ENCODE data around the gene NAALADL2. TPM values are rescaled to one million over a fixed set of nuclear protein-coding genes. Genes with fewer than 3 reads are reported as not detected.

NAALADL2 gene
- total RNA-seq, 4 donors from 2014 or later = 3.8 to 20.3 (median 8.6) TPM

GRCh38 chr3:174936590-174936989, 77.5 kb downstream of the NAALADL2 start:
- Histone ChIP-seq H3K36me3 (no peaks in the 10 kb centered on the region), H3K9me3 (peaks cover 0 to 4% (median 0%) of the 10 kb centered on the region in 4 donors), H3K4me1 (no peaks in the 10 kb centered on the region), H3K4me3 (no peak overlapping the region), H3K27me3 (no peaks in the 10 kb centered on the region), H3K27ac (replicated peaks in 1 of 4) (no peak overlapping the region)
- TF ChIP-seq POLR2A (IDR thresholded peaks at IDR 0.05; ENCODE audit: low read depth) (no peak), EP300 (IDR thresholded peaks at IDR 0.05) (no peak), CTCF (IDR thresholded peaks at IDR 0.05) (no peak), POLR2AphosphoS5 (IDR thresholded peaks at IDR 0.05) (no peak)
- WGBS = 90% methylated on average over 4 of the region's 4 CpGs
- no peak for DNase-seq (ENCODE audit: extremely low spot score)
- intact Hi-C loops (cut with DNase I) = no loop called here

- Histone ChIP-seq H3K27me3 (no peaks in the 10 kb centered on the region), H3K27ac (replicated peaks in 1 of 4) (no peak overlapping the region), H3K4me1 (no peaks in the 10 kb centered on the region), H3K4me3 (no peak overlapping the region), H3K9me3 (peaks cover 0 to 10% (median 0%) of the 10 kb centered on the region in 4 donors), H3K36me3 (no peaks in the 10 kb centered on the region)
- no peak for DNase-seq (ENCODE audit: extremely low spot score)
- no peak for TF ChIP-seq POLR2AphosphoS5 (IDR thresholded peaks at IDR 0.05)
- no peak for TF ChIP-seq CTCF (IDR thresholded peaks at IDR 0.05)
- no peak for TF ChIP-seq EP300 (IDR thresholded peaks at IDR 0.05)
- no peak for TF ChIP-seq POLR2A (IDR thresholded peaks at IDR 0.05; ENCODE audit: low read depth)
- intact Hi-C loops (cut with DNase I) = no loop called here
Measured at GRCh38 chr3:174937478-174937877, 78.3 kb downstream of the NAALADL2 start.

- intact Hi-C loops (cut with DNase I) = no loop called here
- Histone ChIP-seq H3K36me3 (no peaks in the 10 kb centered on the region), H3K27ac (replicated peaks in 1 of 4) (no peak overlapping the region), H3K27me3 (no peaks in the 10 kb centered on the region), H3K9me3 (peaks cover 0 to 12% (median 0%) of the 10 kb centered on the region in 4 donors), H3K4me1 (no peaks in the 10 kb centered on the region), H3K4me3 (no peak overlapping the region)
- whole genome bisulfite sequencing = 91% methylated on average over 4 of the region's 4 CpGs
- no peak for DNase-seq (ENCODE audit: extremely low spot score)
- TF ChIP-seq EP300 (IDR thresholded peaks at IDR 0.05) (no peak), POLR2AphosphoS5 (IDR thresholded peaks at IDR 0.05) (no peak), POLR2A (IDR thresholded peaks at IDR 0.05; ENCODE audit: low read depth) (no peak), CTCF (IDR thresholded peaks at IDR 0.05) (no peak)
Measured at GRCh38 chr3:174938102-174938501, 79.0 kb downstream of the NAALADL2 start.

DNA sequence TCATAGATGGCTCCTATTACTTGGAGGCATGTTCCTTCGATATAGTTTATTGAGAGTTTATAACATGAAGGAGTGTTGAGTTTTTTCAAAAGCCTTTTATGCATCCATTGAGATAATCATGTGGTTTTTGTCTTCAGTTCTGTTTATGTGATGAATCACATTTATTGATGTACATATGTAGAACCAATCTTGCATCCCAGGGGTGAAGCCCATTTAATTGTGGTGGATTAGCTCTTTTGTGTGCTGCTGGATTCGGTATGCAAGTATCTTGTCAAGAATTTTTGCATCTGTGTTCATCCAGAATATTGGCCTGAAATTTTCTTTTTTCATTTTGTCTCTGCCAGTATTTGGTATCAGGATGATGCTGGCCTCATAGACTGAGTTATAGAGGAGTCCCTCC, 81.0 kb downstream of the NAALADL2 start:
- Histone ChIP-seq H3K36me3 (no peaks in the 10 kb centered on the region), H3K4me1 (no peaks in the 10 kb centered on the region), H3K27ac (replicated peaks in 1 of 4) (no peak overlapping the region), H3K9me3 (peaks cover 0 to 12% (median 0%) of the 10 kb centered on the region in 4 donors), H3K27me3 (no peaks in the 10 kb centered on the region), H3K4me3 (no peak overlapping the region)
- intact Hi-C loops (cut with DNase I) = no loop called here
- no peak for DNase-seq (ENCODE audit: extremely low spot score)
- no peak for TF ChIP-seq EP300 (IDR thresholded peaks at IDR 0.05)
- TF ChIP-seq POLR2AphosphoS5 (IDR thresholded peaks at IDR 0.05) = no peak
- no peak for TF ChIP-seq POLR2A (IDR thresholded peaks at IDR 0.05; ENCODE audit: low read depth)
- TF ChIP-seq CTCF (IDR thresholded peaks at IDR 0.05) = no peak
- 91% methylated on average over 2 of the region's 2 CpGs for WGBS

- 69% methylated on average over 2 of the region's 2 CpGs for whole genome bisulfite sequencing
- no peak overlapping the region for H3K4me3 ChIP-seq
- no peaks in the 10 kb centered on the region for H3K36me3 ChIP-seq
- H3K27ac ChIP-seq (replicated peaks in 1 of 4) = no peak overlapping the region
- TF ChIP-seq POLR2AphosphoS5 (IDR thresholded peaks at IDR 0.05) = no peak
- TF ChIP-seq CTCF (IDR thresholded peaks at IDR 0.05) = no peak
- TF ChIP-seq EP300 (IDR thresholded peaks at IDR 0.05) = no peak
- TF ChIP-seq POLR2A (IDR thresholded peaks at IDR 0.05; ENCODE audit: low read depth) = no peak
- intact Hi-C loops (cut with DNase I) = no loop called here
- no peak for DNase-seq (ENCODE audit: extremely low spot score)
- H3K27me3 ChIP-seq = no peaks in the 10 kb centered on the region
- H3K9me3 ChIP-seq = peaks cover 0 to 8% (median 0%) of the 10 kb centered on the region in 4 donors
- peaks cover 0 to 37% (median 22%) of the 10 kb centered on the region in 4 donors for H3K4me1 ChIP-seq
Measured at GRCh38 chr3:174945276-174945675, 86.1 kb downstream of the NAALADL2 start.
